Right lobe of liver (tissue), 4 donors: Measurements from ENCODE around the gene HOXB7.

Experiments
- CTCF ChIP-seq, 4 donors: fragments of 200-600 bp in 3 of 4; fragments of 450-650 bp in 1 of 4; IDR thresholded peaks; one replicate each; pipeline versions ENCODE4 v1.5.1 to v1.8.0; 2016 to 2022; ENCODE audit warnings: antibody characterized with exemption in 4 of 4, mild to moderate bottlenecking in 2 of 4
- POLR2A ChIP-seq: fragments of 450-650 bp; IDR thresholded peaks from one replicate; pipeline ENCODE4 v1.6.1; 2017; ENCODE audit warnings: antibody characterized with exemption, mild to moderate bottlenecking
- donor health status: DM: no; HTN: no; CAD: no.
- donor health status: DM: no; HTN: no; CAD: no.
- donor health status: DM: no; HTN: yes; CAD: no.

- TF ChIP-seq CTCF (IDR thresholded peaks at IDR 0.05) (peak in 1 of 4 donors; percentile 11), POLR2A (no peak)
Measured at GRCh38 chr17:48612854-48613691, 2.3 kb upstream of the HOXB7 start.
